T-helper 2 cell (primary cell): Measurements from ENCODE around the gene MFSD2B.

ENCODE experiments used
- DNase-seq, 5 experiments: peaks; one replicate each; pipeline versions ENCODE4 v3.0.0 to v3.0.0-alpha.2; 2012 to 2022

MFSD2B gene

GRCh38 chr2:24052951-24053350, 43.1 kb downstream of the MFSD2B start:
- no peak for DNase-seq

GRCh38 chr2:24054366-24055010, 44.6 kb downstream of the MFSD2B start:
- no peak for DNase-seq

GRCh38 chr2:24055750-24056149, 45.9 kb downstream of the MFSD2B start:
- no peak for DNase-seq

- no peak for DNase-seq
Measured at GRCh38 chr2:24058564-24059271, 48.8 kb downstream of the MFSD2B start.

- no peak for DNase-seq
Measured at GRCh38 chr2:24065341-24065740, 55.5 kb downstream of the MFSD2B start.

- DNase-seq = no peak
Measured at GRCh38 chr2:24072259-24072658, 62.4 kb downstream of the MFSD2B start.

GRCh38 chr2:24073816-24074215, 63.9 kb downstream of the MFSD2B start:
- DNase-seq = no peak

GRCh38 chr2:24075259-24075658, 65.4 kb downstream of the MFSD2B start:
- no peak for DNase-seq
